Measurements from ENCODE around the gene TMEM163. TPM values are rescaled to one million over a fixed set of nuclear protein-coding genes. Genes with fewer than 3 reads are reported as not detected.

The TMEM163 gene
- total RNA-seq, 1 experiment from 2014 or later = 0.12 TPM

GRCh38 chr2:134453973-134454372, 264.8 kb downstream of the TMEM163 start:
- Histone ChIP-seq H3K27me3 (ENCODE audit: insufficient read depth, low read length) (no peaks in the 10 kb centered on the region), H3K9me2 (ENCODE audit: insufficient read depth) (no peaks in the 10 kb centered on the region), H3K4me3 (replicated peaks in 1 of 2; ENCODE audit: low read depth in 1 of 2, low read length in 2 of 2) (no peak overlapping the region), H3K9me3 (ENCODE audit: control insufficient read depth in 1 of 2, insufficient read depth in 1 of 2, low read depth in 1 of 2, low read length in 2 of 2) (no peaks in the 10 kb centered on the region), H4K20me1 (ENCODE audit: insufficient read depth) (no peaks in the 10 kb centered on the region), H3K9ac (ENCODE audit: low read length) (no peak overlapping the region), H3K27ac (ENCODE audit: low read depth, low read length) (no peak overlapping the region), H2AFZ (ENCODE audit: low read depth, low read length, poor library complexity, severe bottlenecking) (no peak overlapping the region), H3K4me1 (ENCODE audit: control insufficient read depth in 1 of 2, insufficient read depth in 2 of 2, low read length in 2 of 2) (no peaks in the 10 kb centered on the region), H3K36me3 (ENCODE audit: control insufficient read depth in 1 of 2, insufficient read depth in 2 of 2, low read length in 2 of 2) (no peaks in the 10 kb centered on the region; a peak in 1 of 4 replicates), H3K79me2 (ENCODE audit: insufficient read depth, low read length) (no peaks in the 10 kb centered on the region), H3K4me2 (ENCODE audit: low read length) (no peak overlapping the region)
- intact Hi-C loops (cut with micrococcal nuclease) = no loop called here
- ATAC-seq = no peak
- DNase-seq (ENCODE audit: low read depth, low spot score) = no peak
- no peak for TF ChIP-seq MAX (IDR thresholded peaks at IDR 0.05)
- TF ChIP-seq ATF3 (IDR thresholded peaks at IDR 0.05) = no peak
- TF ChIP-seq JUND (IDR thresholded peaks at IDR 0.05) = no peak
- TF ChIP-seq YY1 (IDR thresholded peaks at IDR 0.05; ENCODE audit: extremely low read depth, insufficient replicate concordance, low read depth, low read length) = no peak
- TF ChIP-seq ZFX (IDR thresholded peaks at IDR 0.05) = no peak
- TF ChIP-seq REST (IDR thresholded peaks at IDR 0.05; ENCODE audit: low read depth) = no peak
- TF ChIP-seq SP1 (IDR thresholded peaks at IDR 0.05; ENCODE audit: low read depth) = no peak
- BruUV-seq (replicated peaks) = no TSS peak
- CTCF ChIA-PET = interaction anchor here (1.7 kb wide), 1 partner anchor 335 kb away, joined by 3 read pairs; no protein-coding TSS in a partner anchor
- RAD21 ChIA-PET (ENCODE audit: low non-redundant PET in 1 of 2, low total read pairs in 2 of 2, uncharacterized antibody in 2 of 2, unreplicated experiment in 2 of 2) = no interaction called here
- POLR2A ChIA-PET = no interaction called here

Data from HCT116 (cell line).